ENCODE data around the gene DGLUCY.

GRCh38 chr14:91116913-91117588 lies 3.2 kb downstream of the DGLUCY start:
- no peak for TF ChIP-seq POLR2A (IDR thresholded peaks at IDR 0.05)
- TF ChIP-seq, protein P1, sequence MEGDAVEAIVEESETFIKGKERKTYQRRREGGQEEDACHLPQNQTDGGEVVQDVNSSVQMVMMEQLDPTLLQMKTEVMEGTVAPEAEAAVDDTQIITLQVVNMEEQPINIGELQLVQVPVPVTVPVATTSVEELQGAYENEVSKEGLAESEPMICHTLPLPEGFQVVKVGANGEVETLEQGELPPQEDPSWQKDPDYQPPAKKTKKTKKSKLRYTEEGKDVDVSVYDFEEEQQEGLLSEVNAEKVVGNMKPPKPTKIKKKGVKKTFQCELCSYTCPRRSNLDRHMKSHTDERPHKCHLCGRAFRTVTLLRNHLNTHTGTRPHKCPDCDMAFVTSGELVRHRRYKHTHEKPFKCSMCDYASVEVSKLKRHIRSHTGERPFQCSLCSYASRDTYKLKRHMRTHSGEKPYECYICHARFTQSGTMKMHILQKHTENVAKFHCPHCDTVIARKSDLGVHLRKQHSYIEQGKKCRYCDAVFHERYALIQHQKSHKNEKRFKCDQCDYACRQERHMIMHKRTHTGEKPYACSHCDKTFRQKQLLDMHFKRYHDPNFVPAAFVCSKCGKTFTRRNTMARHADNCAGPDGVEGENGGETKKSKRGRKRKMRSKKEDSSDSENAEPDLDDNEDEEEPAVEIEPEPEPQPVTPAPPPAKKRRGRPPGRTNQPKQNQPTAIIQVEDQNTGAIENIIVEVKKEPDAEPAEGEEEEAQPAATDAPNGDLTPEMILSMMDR (IDR thresholded peaks at IDR 0.05): no peak

All from Peyer's patch (tissue), 4 donors.